K562 (cell line): ENCODE results near the gene TPX2. TPM values are rescaled to one million over a fixed set of nuclear protein-coding genes. Genes with fewer than 3 reads are reported as not detected.
A peak's percentile ranks its signal among the peaks of the same experiment; 100 is the strongest.

Source experiments
- ATF2 ChIP-seq: sonication (generic); formaldehyde crosslinking; IDR thresholded peaks from 2 replicates; pipeline ENCODE4 v1.8.1; 2022; ENCODE audit warnings: missing genetic modification reagents
- CTBP1 ChIP-seq: fragments of 450-650 bp; IDR thresholded peaks from 2 replicates; pipeline ENCODE4 v1.6.1; 2016; ENCODE audit warnings: borderline replicate concordance
- ELF1 ChIP-seq: fragments of 200-800 bp; sonication (Bioruptor generic); IDR thresholded peaks from 2 replicates; pipeline ENCODE4 v1.6.1; 2016; ENCODE audit warnings: missing genetic modification characterization, missing compliant biosample characterization
- ETV5 ChIP-seq: sonication (generic); formaldehyde crosslinking; IDR thresholded peaks from 2 replicates; pipeline ENCODE4 v1.4.0; 2020; ENCODE audit warnings: low read depth, mild to moderate bottlenecking, missing genetic modification reagents
- KAT2B ChIP-seq: IDR thresholded peaks from one replicate; pipeline ENCODE4 v1.6.1; 2012; ENCODE audit warnings: low read depth, mild to moderate bottlenecking, control low read depth, inconsistent platforms, low read length, moderate library complexity
- MED1 ChIP-seq: sonication (generic); formaldehyde crosslinking; IDR thresholded peaks from 2 replicates; pipeline ENCODE4 v1.8.1; 2023; ENCODE audit warnings: missing genetic modification reagents, borderline replicate concordance
- NFIX ChIP-seq: fragments of 250-450 bp; sonication (Bioruptor Pico); IDR thresholded peaks from 2 replicates; pipeline ENCODE4 v1.4.0; 2020; ENCODE audit warnings: low read depth, mild to moderate bottlenecking, moderate library complexity
- NR4A1 ChIP-seq, 2 experiments: fragments of 250-450 bp in 1 of 2; fragments of 450-650 bp in 1 of 2; sonication (Bioruptor Pico) in 1 of 2; IDR thresholded peaks; 2 replicates each; pipeline versions ENCODE4 v1.4.0 to v1.6.1; 2016 to 2020; ENCODE audit warnings: mild to moderate bottlenecking in 2 of 2, missing compliant biosample characterization in 1 of 2, missing genetic modification characterization in 1 of 2, moderate library complexity in 1 of 2
- TAL1 ChIP-seq: fragments of 450-650 bp; IDR thresholded peaks from 2 replicates; pipeline ENCODE4 v1.6.1; 2016; ENCODE audit warnings: mild to moderate bottlenecking
- ZBTB43 ChIP-seq: sonication (generic); formaldehyde crosslinking; IDR thresholded peaks from 2 replicates; pipeline ENCODE4 v1.8.0; 2023; ENCODE audit warnings: mild to moderate bottlenecking, missing genetic modification reagents
- ZNF24 ChIP-seq: fragments of 450-650 bp; IDR thresholded peaks from 2 replicates; pipeline ENCODE4 v1.6.1; 2016
- polyA plus RNA-seq, 8 experiments: library from polyadenylated mRNA; depleted of rRNA in 4 of 8; stranded (reverse) in 5 of 8; unstranded in 3 of 8; fragments of >200 nt; fragmentation: Nextera tagmentation in 2 of 8; fragmentation: Illumina TruSeq in 1 of 8; extraction: Ambion mirVana in 2 of 8; extraction: Trizol in 1 of 8; gene quantifications; 2 replicates each; pipeline versions ENCODE4 v1.2.1 to v1.2.3, GENCODE V29; 2011 to 2014; ENCODE audit warnings: inconsistent platforms in 1 of 8, missing spikeins in 1 of 8
- total RNA-seq, 7 experiments: library from RNA; depleted of rRNA in 6 of 7; stranded (reverse); fragments of >200 nt in 6 of 7; fragmentation: Illumina TruSeq in 2 of 7; extraction: Trizol in 2 of 7; gene quantifications; 2 replicates each; pipeline versions ENCODE4 v1.2.1 to v1.2.3, GENCODE V29; 2011 to 2021; ENCODE audit warnings: low replicate concordance in 1 of 7
- TF ChIP-seq, protein P1 (sequence below): fragments of 250-450 bp; sonication (Bioruptor Pico); IDR thresholded peaks from 2 replicates; pipeline ENCODE4 v1.4.0; 2020

The TPX2 gene
- total and polyA plus RNA-seq, 9 of the 15 experiments (the other 6 are each of a cell fraction or from before 2014, with no cell fraction given) = 48.0 to 241 (median 133) TPM

DNA sequence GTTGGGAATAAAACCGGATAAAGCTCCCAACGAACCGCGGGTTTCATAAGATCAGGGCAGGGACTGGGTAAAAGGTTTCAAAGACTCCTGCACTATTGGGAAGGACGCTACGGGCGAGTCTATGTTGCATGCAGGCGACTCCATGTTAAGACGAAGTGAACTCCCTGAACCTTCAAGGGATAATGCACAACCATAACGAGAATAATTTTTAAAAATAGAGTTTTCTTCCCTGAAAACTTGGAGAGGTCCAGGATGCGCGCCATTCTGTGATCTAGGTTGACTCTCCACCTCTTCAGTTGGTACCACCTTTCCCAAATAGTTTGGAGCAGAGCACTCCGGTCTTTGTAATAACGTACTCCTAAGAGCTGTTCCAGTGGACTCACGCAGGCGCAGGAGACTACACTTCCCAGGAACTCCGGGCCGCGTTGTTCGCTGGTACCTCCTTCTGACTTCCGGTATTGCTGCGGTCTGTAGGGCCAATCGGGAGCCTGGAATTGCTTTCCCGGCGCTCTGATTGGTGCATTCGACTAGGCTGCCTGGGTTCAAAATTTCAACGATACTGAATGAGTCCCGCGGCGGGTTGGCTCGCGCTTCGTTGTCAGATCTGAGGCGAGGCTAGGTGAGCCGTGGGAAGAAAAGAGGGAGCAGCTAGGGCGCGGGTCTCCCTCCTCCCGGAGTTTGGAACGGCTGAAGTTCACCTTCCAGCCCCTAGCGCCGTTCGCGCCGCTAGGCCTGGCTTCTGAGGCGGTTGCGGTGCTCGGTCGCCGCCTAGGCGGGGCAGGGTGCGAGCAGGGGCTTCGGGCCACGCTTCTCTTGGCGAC, at the start of gene TPX2 (continued):
- TF ChIP-seq CTBP1 (no peak), NR4A1 (CRISPR knock-in tag; IDR thresholded peaks at IDR 0.05) (no peak), NR4A1 (tag; IDR thresholded peaks at IDR 0.05) (0 out of 2 replicates have a peak, but pooled peaks have one; percentile 21), ATF2 (no peak), ETV5 (CRISPR knock-in tag) (0 out of 2 replicates have a peak, but pooled peaks have one; percentile 40), TAL1 (no peak), ZNF24 (no peak), MED1 (CRISPR knock-in tag) (no peak), KAT2B (no peak), ZBTB43 (CRISPR knock-in tag) (no peak), NFIX (CRISPR knock-in tag) (no peak), ELF1 (tag) (peak; percentile 94)
- TF ChIP-seq, protein P1, sequence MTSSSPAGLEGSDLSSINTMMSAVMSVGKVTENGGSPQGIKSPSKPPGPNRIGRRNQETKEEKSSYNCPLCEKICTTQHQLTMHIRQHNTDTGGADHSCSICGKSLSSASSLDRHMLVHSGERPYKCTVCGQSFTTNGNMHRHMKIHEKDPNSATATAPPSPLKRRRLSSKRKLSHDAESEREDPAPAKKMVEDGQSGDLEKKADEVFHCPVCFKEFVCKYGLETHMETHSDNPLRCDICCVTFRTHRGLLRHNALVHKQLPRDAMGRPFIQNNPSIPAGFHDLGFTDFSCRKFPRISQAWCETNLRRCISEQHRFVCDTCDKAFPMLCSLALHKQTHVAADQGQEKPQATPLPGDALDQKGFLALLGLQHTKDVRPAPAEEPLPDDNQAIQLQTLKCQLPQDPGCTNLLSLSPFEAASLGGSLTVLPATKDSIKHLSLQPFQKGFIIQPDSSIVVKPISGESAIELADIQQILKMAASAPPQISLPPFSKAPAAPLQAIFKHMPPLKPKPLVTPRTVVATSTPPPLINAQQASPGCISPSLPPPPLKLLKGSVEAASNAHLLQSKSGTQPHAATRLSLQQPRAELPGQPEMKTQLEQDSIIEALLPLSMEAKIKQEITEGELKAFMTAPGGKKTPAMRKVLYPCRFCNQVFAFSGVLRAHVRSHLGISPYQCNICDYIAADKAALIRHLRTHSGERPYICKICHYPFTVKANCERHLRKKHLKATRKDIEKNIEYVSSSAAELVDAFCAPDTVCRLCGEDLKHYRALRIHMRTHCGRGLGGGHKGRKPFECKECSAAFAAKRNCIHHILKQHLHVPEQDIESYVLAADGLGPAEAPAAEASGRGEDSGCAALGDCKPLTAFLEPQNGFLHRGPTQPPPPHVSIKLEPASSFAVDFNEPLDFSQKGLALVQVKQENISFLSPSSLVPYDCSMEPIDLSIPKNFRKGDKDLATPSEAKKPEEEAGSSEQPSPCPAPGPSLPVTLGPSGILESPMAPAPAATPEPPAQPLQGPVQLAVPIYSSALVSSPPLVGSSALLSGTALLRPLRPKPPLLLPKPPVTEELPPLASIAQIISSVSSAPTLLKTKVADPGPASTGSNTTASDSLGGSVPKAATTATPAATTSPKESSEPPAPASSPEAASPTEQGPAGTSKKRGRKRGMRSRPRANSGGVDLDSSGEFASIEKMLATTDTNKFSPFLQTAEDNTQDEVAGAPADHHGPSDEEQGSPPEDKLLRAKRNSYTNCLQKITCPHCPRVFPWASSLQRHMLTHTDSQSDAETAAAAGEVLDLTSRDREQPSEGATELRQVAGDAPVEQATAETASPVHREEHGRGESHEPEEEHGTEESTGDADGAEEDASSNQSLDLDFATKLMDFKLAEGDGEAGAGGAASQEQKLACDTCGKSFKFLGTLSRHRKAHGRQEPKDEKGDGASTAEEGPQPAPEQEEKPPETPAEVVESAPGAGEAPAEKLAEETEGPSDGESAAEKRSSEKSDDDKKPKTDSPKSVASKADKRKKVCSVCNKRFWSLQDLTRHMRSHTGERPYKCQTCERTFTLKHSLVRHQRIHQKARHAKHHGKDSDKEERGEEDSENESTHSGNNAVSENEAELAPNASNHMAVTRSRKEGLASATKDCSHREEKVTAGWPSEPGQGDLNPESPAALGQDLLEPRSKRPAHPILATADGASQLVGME (CRISPR knock-in tag) = 0 out of 2 replicates have a peak, but pooled peaks have one; percentile 29
